Stimulated activated effector memory CD8-positive, alpha-beta T cell treated with anti-CD3 and anti-CD28 coated beads, Interleukin-12 subunit alpha, Interleukin-12 subunit beta, amount 100 ng/mL, for 72 hours (primary cell): ENCODE results near the gene NLRP9.

Experiments
- ATAC-seq: fragments of 150-1000 bp; cut with Tn5 transposase; 2 replicates; pipeline ENCODE4 v1.10.0; 2021
- DNase-seq, 2 donors: peaks; one replicate each; pipeline ENCODE4 v3.0.0; 2021 to 2022; ENCODE audit warnings: low spot score in 2 of 2
- H3K27ac Mint-ChIP-seq: one replicate; pipeline ENCODE4 v1.8.0; 2022; ENCODE audit warnings: mild to moderate bottlenecking, mixed read lengths
- H3K36me3 Mint-ChIP-seq: one replicate; pipeline ENCODE4 v1.8.0; 2022; ENCODE audit warnings: mild to moderate bottlenecking, mixed read lengths
- H3K4me1 Mint-ChIP-seq: one replicate; pipeline ENCODE4 v1.8.0; 2022; ENCODE audit warnings: mixed read lengths
- H3K4me3 Mint-ChIP-seq: one replicate; pipeline ENCODE4 v1.8.0; 2022; ENCODE audit warnings: mild to moderate bottlenecking, mixed read lengths
- H3K9me3 Mint-ChIP-seq: one replicate; pipeline ENCODE4 v1.8.0; 2022; ENCODE audit warnings: mixed read lengths

NLRP9 gene

DNA sequence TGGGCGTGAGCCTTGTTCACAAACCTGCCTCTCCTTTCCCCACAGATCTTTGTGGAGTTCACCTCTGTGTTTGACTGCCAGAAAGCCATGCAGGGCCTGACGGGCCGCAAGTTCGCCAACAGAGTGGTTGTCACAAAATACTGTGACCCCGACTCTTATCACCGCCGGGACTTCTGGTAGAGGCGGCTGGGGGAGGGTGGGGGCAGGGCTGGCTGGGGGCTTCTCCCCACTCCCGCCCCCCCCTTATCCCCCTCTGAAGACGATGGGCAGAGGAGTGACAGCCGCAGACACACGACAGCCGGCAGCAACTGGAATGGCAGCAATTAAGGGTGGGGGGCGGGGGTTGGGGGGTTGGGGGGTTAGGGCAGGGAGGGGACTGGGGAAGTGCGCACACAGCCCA is 64.3 kb downstream of the NLRP9 start:
- no peak for ATAC-seq
- Mint-ChIP-seq H3K27ac (peak overlapping the region; percentile 84), H3K4me1 (peaks cover 76% of the 10 kb centered on the region), H3K9me3 (no peaks in the 10 kb centered on the region), H3K4me3 (peak overlapping the region; percentile 93), H3K36me3 (peaks cover 92% of the 10 kb centered on the region)
- no peak for DNase-seq

DNA sequence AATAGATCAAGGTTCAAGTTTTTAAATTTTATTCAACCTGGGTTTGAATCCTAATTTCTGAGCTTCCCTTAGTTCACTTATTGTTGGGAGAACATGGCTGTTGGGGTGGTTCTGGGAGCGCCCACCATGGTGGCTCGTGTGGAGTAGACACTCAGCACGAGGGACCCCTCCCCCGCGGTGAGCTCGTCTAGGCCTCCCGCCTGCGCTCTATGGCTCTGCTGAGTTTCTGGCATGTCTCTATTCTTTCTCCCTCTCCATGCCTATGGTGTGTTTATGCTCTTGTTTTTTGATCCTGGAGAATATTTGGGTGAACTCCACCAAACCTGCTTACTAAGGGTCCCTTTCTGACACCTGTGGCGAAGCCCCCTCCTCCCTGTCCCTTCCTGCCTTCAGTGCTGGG is 64.7 kb downstream of the NLRP9 start:
- peaks cover 72% of the 10 kb centered on the region for H3K4me1 Mint-ChIP-seq
- no peaks in the 10 kb centered on the region for H3K9me3 Mint-ChIP-seq
- peak overlapping the region; percentile 8 for H3K27ac Mint-ChIP-seq
- H3K36me3 Mint-ChIP-seq, result peaks cover 92% of the 10 kb centered on the region
- no peak for ATAC-seq
- H3K4me3 Mint-ChIP-seq, result peak overlapping the region; percentile 93
- DNase-seq, result no peak

GRCh38 chr19:55672418-55672817 is 65.8 kb downstream of the NLRP9 start:
- Mint-ChIP-seq H3K36me3 (peaks cover 92% of the 10 kb centered on the region), H3K9me3 (no peaks in the 10 kb centered on the region), H3K4me3 (no peak overlapping the region), H3K4me1 (peaks cover 68% of the 10 kb centered on the region), H3K27ac (no peak overlapping the region)
- ATAC-seq, result no peak
- DNase-seq, result no peak

GRCh38 chr19:55671054-55671378 is 67.2 kb downstream of the NLRP9 start:
- peaks cover 59% of the 10 kb centered on the region for H3K4me1 Mint-ChIP-seq
- no peak for DNase-seq
- no peaks in the 10 kb centered on the region for H3K9me3 Mint-ChIP-seq
- no peak for ATAC-seq
- no peak overlapping the region for H3K27ac Mint-ChIP-seq
- no peak overlapping the region for H3K4me3 Mint-ChIP-seq
- peaks cover 100% of the 10 kb centered on the region for H3K36me3 Mint-ChIP-seq

GRCh38 chr19:55670280-55671053 is 67.7 kb downstream of the NLRP9 start:
- no peak overlapping the region for H3K4me3 Mint-ChIP-seq
- no peaks in the 10 kb centered on the region for H3K9me3 Mint-ChIP-seq
- DNase-seq (no peak), ATAC-seq (no peak)
- H3K36me3 Mint-ChIP-seq, result peaks cover 100% of the 10 kb centered on the region
- peaks cover 56% of the 10 kb centered on the region for H3K4me1 Mint-ChIP-seq
- H3K27ac Mint-ChIP-seq, result no peak overlapping the region

- Mint-ChIP-seq H3K4me1 (peaks cover 52% of the 10 kb centered on the region), H3K36me3 (peaks cover 100% of the 10 kb centered on the region)
- no peak for ATAC-seq
Measured at GRCh38 chr19:55669418-55670279, 68.6 kb downstream of the NLRP9 start.

GRCh38 chr19:55668603-55669348 is 69.4 kb downstream of the NLRP9 start:
- Mint-ChIP-seq H3K4me3 (no peak overlapping the region), H3K4me1 (peaks cover 45% of the 10 kb centered on the region), H3K9me3 (no peaks in the 10 kb centered on the region), H3K36me3 (peaks cover 100% of the 10 kb centered on the region), H3K27ac (peak overlapping the region; percentile 58)
- DNase-seq (no peak), ATAC-seq (no peak)

More at GRCh38 chr19:55669418-55670279, 68.6 kb downstream of the NLRP9 start:
- Mint-ChIP-seq H3K27ac (peak overlapping the region; percentile 58), H3K4me3 (no peak overlapping the region), H3K9me3 (no peaks in the 10 kb centered on the region)
- no peak for DNase-seq

- peaks cover 100% of the 10 kb centered on the region for H3K36me3 Mint-ChIP-seq
- H3K4me1 Mint-ChIP-seq, result peaks cover 47% of the 10 kb centered on the region
- ATAC-seq (no peak), DNase-seq (no peak)
- H3K27ac Mint-ChIP-seq, result no peak overlapping the region
- H3K4me3 Mint-ChIP-seq, result no peak overlapping the region
- no peaks in the 10 kb centered on the region for H3K9me3 Mint-ChIP-seq
Measured at GRCh38 chr19:55667958-55668357, 70.2 kb downstream of the NLRP9 start.

- no peak overlapping the region for H3K27ac Mint-ChIP-seq
- no peak for ATAC-seq
- no peak for DNase-seq
- no peaks in the 10 kb centered on the region for H3K9me3 Mint-ChIP-seq
- H3K36me3 Mint-ChIP-seq, result peaks cover 100% of the 10 kb centered on the region
- H3K4me1 Mint-ChIP-seq, result peaks cover 52% of the 10 kb centered on the region
- H3K4me3 Mint-ChIP-seq, result no peak overlapping the region
Measured at GRCh38 chr19:55667511-55667910, 70.7 kb downstream of the NLRP9 start.

DNA sequence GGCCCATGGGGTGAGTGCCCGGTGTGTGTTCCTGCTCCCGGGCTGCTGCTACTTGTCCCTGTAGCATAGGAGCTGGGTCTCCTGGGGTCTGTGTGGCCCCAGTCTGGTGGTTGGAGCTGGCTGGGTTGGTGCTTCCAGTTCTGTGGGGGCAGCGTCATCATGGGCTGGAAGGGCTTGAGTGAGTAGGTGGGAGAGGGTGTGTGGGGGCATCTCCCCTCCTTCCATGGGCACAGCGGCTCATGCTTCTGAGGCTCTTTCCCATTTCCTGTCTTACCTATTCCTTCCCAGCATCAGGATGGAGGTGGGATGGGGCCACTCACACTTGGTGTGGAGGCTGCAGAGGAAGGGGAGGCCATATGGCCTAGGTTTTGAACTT is 71.2 kb downstream of the NLRP9 start:
- H3K36me3 Mint-ChIP-seq, result peaks cover 100% of the 10 kb centered on the region

GRCh38 chr19:55666343-55667005 is 71.7 kb downstream of the NLRP9 start:
- H3K9me3 Mint-ChIP-seq, result no peaks in the 10 kb centered on the region
- ATAC-seq (no peak), DNase-seq (no peak)
- peak overlapping the region; percentile 54 for H3K27ac Mint-ChIP-seq
- H3K4me3 Mint-ChIP-seq, result no peak overlapping the region
- H3K36me3 Mint-ChIP-seq, result peaks cover 100% of the 10 kb centered on the region
- peaks cover 57% of the 10 kb centered on the region for H3K4me1 Mint-ChIP-seq

More for the DNA sequence above, 71.2 kb downstream of the NLRP9 start:
- Mint-ChIP-seq H3K4me1 (peaks cover 55% of the 10 kb centered on the region), H3K4me3 (no peak overlapping the region), H3K27ac (no peak overlapping the region), H3K9me3 (no peaks in the 10 kb centered on the region)
- no peak for ATAC-seq
- DNase-seq, result no peak

DNA sequence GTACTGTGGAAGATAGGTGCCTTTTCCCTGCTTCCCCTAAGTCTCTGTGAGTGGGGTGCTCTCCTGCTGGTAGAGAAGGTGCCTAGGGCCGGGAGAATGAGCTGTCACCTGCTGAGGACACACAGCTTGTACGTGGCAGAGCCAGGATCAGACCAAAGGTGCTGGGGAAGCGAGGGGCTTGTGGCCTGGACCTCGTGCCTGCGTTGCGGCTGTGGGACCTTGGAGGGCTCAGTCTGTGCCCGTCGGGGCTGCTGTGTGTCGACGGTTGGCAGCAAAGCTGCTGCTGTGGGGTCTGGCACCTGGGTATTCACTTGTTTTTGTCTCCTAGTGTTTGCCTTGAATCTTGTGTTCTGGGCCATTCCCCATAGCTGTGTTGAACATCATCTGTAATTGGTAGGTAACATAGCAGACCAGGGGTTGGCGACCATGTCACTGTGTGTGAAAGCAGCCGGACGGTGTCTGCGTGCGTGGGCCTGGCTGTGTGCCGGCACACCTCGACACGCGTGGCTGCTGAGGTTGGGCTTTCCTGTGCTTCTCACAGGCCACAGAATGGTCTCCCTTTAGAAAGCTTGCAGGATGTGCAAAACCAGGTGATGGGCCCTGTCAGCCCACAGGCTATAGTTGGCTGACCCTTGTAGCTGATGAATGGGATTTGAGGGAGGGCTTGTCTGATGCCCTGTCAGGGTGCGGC is 74.2 kb downstream of the NLRP9 start:
- ATAC-seq (no peak), DNase-seq (no peak)
- peak overlapping the region; percentile 78 for H3K27ac Mint-ChIP-seq
- H3K4me1 Mint-ChIP-seq, result peaks cover 53% of the 10 kb centered on the region
- no peak overlapping the region for H3K4me3 Mint-ChIP-seq
- H3K36me3 Mint-ChIP-seq, result peaks cover 100% of the 10 kb centered on the region
- no peaks in the 10 kb centered on the region for H3K9me3 Mint-ChIP-seq

DNA sequence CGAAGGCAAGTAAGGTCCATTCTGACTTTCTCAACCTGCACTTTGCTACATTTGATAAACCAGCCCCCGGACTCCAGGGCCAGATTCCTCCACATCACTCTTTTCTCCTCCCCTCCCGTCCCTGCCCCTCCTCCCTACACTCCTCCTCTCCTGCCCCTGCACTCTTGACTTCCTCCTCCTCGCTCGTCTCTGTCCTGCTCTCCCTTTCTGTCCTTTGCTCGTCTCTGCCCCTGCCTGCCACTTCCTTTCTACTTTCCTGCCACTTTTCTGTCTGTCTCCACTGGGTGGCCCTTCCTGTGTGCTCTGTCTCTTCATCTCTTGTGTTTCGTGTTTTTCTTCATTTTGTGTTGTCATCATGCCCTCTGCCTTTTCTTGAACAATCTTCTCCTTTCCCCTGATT is 76.4 kb downstream of the NLRP9 start:
- no peak for DNase-seq
- Mint-ChIP-seq H3K9me3 (no peaks in the 10 kb centered on the region), H3K36me3 (peaks cover 96% of the 10 kb centered on the region), H3K4me1 (peaks cover 60% of the 10 kb centered on the region), H3K27ac (peak overlapping the region; percentile 9), H3K4me3 (no peak overlapping the region)
- no peak for ATAC-seq

DNA sequence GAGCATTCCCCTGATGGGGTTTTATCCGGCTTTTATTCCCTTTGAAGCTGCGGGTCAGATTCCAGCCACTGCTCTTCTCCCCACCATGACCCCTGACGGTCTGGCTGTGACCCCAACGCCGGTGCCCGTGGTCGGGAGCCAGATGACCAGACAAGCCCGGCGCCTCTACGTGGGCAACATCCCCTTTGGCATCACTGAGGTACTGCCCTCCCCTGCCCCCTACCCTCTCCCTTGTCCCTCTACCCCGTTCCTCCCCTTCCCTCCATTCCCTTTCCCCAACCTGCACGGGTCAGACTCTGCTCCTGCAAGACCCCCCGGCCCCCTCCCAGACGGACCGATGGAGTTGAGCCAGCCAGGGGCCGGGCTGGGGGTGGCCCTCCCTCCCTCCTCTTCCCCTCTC is 77.2 kb downstream of the NLRP9 start:
- Mint-ChIP-seq H3K36me3 (peaks cover 96% of the 10 kb centered on the region), H3K27ac (peak overlapping the region; percentile 80), H3K4me1 (peaks cover 65% of the 10 kb centered on the region), H3K4me3 (no peak overlapping the region), H3K9me3 (no peaks in the 10 kb centered on the region)
- ATAC-seq (no peak), DNase-seq (no peak)
